Measurements from ENCODE around the gene FHAD1. TPM values are rescaled to one million over a fixed set of nuclear protein-coding genes. Genes with fewer than 3 reads are reported as not detected.

The FHAD1 gene
- 0.16 and 0.42 TPM in 2 replicates for total RNA-seq (2014; rRNA removed; shearing (Covaris generic))
- 0.35 and 0.94 TPM in 2 replicates for polyA plus RNA-seq (2015; cell fraction: cytosol; rRNA removed)
- 0.10 TPM in 1 of 2 replicates, not detected in the other for polyA plus RNA-seq (2015; cell fraction: nucleus; rRNA removed)

DNA sequence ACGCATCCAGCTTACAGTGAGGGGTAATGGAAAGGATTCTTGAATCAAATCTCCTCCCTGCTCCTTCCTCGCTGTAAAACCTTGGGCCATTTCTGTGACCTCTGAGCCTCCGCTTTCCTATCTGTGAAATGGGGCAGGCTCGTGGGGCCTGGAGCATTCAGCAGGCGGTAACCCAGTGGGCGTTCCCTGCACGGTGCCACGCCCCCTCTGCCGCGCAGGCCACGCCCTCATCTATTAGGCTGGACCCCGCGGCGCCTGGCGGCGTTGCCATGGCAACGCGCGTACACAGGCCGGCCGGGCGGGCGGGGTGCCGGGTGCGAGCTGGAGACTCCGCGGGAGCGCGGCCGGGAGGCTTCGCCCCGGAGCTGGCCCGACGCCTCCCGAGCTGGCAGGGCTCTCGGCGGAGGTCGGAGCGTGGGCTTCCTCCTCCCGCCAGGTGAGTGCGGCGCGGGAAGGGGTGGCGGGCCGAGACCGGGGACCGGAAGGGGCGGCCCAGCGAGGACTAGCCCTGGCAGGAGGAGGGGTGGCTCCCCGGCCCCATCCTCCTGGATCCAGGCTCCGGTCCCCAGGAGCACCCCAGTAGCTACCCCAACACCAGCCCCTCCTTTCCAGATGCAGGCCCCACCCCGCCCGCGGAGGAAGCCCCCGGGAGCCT, at the start of gene FHAD1:
TSS of gene FHAD1 (plus strand) at position 264 of the 655 bp plus-strand sequence. CDS start 4,562 bp downstream, outside the sequence.
- DNase-seq (ENCODE audit: low read depth, low spot score): no peak
- in situ Hi-C loops (cut with HindIII; ENCODE audit: low pct_unique_long_range_greater_than_20kb, low sequenced_read_pairs): no loop called here

DNA sequence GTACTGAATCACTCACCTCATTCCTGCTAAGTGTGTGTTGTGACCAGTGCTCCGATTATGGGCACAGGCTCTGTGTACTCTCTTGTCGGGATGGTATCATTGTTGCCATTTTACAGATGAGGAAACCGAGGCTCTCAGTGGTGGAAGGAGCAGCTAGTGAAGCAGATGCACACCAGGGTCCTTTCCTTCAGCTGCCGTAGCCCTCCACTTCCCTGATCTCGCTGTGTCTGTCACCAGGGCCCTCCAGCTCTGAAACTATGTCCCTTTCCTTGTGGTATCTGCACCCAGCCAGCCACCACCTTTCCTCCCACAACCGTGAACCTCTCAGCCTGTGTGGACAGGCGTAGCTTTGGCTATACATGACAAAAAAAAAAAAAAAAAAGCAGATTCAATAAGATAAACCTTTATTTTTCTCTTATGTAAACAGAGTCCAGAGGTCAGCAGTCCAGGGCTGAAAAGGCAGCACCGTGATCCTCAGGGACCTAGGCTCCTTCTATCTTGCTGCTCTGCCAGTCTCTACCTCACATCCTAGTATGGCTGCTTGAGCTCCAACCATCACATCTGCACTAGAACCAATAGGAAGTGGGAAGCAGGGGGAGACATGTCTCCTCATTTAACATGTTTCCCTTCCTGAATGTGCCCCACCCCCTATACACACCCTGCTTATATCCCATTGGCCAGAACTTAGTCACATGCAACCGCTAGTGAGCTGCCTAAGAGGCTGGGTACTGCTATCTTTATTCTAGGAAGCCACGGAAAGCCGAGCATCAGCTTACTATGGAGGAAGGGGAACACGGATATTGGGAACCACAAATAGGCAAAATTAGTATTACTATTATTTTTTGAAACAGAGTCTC, 49.2 kb upstream of the FHAD1 start:
- DNase-seq (ENCODE audit: low read depth, low spot score): no peak
- in situ Hi-C loops (cut with HindIII; ENCODE audit: low pct_unique_long_range_greater_than_20kb, low sequenced_read_pairs): no loop called here

DNA sequence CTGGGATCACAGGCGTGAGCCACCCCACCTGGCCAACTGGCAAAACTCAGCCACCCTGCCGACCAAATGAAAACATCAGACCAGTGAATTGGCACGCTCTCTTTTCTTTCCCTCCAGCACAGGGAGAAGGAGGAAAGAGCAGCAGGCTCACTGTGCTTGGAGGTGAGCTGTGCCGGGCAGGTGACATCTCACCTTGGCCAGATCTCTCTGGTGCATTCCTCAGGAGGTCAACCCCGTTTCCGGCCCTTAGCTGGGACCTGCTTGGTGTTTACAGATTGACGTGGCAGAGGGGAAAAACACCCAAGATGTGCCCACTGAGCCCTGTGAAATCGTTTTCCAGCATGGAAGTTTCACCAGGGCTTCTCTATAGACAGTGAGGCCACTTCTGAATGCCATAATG, 48.3 kb upstream of the FHAD1 start:
- DNase-seq (ENCODE audit: low read depth, low spot score): no peak
- in situ Hi-C loops (cut with HindIII; ENCODE audit: low pct_unique_long_range_greater_than_20kb, low sequenced_read_pairs): no loop called here

DNA sequence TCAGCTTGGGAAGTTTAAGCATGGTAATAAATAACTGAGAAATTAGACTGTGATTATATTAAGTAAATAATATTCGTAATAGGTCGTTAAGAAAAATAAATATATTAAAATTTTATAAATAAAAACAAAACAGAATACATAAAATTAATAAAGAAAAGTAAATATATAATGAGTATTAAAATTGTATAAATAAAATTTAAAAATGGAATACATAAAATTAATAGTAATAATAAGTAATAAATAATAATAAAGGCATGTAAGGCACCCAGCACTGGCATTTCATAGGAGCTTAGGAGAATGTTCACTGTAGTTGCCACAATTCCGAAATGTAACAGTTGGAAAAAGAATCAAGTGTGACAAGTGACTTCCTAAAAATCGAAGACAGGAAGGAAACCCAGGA, 45.8 kb upstream of the FHAD1 start:
- no peak for DNase-seq (ENCODE audit: low read depth, low spot score)
- in situ Hi-C loops (cut with HindIII; ENCODE audit: low pct_unique_long_range_greater_than_20kb, low sequenced_read_pairs): no loop called here

DNA sequence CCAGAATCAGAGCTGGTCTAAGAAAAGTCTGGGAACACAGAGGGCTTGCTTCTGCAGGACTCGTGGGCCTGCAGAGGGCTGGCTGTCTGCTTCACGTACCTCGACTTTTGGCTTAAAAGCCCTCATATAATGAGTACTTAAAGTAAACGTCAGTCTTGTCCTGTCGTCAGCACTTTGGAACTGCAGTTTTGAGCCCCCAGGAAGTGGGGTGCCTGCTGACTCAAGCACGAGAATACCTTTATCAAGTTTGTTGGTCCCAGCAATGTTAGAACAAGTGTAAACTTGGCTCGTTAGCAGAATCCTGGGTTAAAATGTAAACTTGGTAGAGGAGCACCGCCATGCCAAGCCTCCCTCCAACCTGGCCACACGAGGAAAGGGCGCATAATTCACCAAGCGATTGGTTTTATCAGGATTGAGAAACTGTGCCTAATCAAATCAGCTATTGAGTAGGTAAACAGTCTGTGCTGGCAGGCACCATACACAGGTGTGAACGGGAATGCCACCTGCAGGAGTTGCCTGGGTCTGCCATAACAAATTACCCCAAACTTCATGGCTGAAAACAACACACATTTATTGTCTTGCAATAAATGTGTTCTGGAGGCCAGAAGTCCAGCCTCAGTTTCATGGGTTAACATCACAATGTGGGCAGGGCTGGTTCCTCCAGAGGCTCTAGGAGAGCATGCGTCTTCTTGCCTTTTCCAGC, 45.0 kb upstream of the FHAD1 start:
- DNase-seq (ENCODE audit: low read depth, low spot score): no peak
- in situ Hi-C loops (cut with HindIII; ENCODE audit: low pct_unique_long_range_greater_than_20kb, low sequenced_read_pairs): no loop called here

DNA sequence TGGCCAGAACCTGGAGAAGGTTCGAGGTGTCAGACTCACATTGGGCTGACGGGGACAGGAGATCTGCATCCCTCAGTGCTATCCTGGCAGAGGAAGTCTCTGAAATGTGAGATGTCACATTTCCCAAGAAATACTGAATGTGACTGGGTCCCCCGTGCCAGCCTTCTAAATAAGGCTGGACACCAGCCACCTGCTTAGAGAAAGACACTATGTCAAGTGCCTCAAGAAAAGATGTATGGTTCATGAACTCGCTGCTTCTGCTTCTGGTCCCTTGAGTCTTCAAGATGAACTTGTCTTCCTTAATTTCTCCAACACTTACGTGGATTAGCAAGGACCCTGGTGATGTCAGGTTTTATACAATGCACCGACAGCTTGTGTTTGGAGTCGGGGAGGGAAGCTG, 42.1 kb upstream of the FHAD1 start:
- no peak for DNase-seq (ENCODE audit: low read depth, low spot score)
- in situ Hi-C loops (cut with HindIII; ENCODE audit: low pct_unique_long_range_greater_than_20kb, low sequenced_read_pairs): no loop called here

DNA sequence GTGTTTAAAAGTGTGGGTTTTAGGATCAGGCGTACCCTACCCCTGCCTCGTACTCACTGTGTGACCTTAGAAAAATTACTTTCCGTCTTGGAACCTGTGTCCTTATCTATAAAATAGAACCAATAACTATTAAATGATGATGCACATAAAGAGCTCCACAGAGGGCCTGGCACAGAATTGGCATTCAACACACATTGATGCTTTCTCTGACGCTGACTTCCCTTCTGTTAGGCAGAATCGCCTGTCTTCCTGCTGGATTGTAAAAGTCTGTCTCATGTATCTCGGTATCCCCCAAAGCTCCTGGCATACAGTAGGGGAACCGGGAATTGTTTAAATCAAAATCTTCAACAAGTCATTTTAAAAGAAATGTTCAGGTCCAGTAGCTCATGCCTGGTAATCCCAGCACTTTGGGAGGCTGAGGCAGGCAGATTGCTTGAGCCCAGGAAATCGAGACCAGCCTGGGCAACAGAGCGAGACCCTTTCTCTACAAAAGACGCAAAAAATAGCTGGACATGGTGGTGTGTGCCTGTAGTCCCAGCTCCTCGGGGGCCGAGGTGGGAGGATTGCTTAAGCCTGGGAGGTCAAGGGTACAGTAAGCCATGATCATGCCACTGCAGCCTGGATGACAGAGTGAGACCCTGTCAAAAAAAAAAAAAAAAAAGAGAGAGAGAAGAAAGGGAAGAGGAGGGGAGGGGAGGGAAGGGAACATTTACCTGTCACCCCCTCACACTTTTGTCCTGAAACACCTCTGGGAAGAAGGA, 41.3 kb upstream of the FHAD1 start:
- in situ Hi-C loops (cut with HindIII; ENCODE audit: low pct_unique_long_range_greater_than_20kb, low sequenced_read_pairs): no loop called here
- DNase-seq (ENCODE audit: low read depth, low spot score): no peak

DNA sequence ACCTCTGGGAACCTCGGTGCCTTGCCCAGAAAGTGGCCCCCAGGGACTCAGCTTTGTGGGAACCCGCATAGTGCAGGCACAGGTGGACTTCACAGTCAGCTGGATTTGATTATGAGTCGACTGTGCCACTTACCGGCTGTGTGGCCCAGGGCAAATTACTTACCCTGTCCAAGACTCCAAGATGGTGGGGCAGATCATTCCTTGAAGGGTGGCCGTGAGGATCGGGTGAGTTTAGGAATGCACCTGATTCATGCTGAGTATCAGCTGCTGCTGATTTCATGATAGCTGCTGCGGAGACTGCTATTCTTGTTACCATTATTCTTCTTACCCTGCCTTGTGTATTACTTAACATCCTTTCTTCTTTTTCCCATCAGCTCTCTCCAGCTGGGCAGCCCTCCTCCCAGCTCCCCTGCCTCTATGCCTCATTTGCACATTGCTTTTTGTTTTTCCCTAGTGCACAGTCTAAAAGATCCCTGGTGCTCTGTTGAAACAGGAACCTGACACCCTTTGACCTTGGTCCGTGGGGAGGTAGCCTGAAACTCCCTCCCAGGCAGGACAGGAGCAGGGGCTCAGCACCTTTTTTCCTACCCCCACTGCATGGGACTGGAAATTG, 40.5 kb upstream of the FHAD1 start:
- in situ Hi-C loops (cut with HindIII; ENCODE audit: low pct_unique_long_range_greater_than_20kb, low sequenced_read_pairs): no loop called here
- no peak for DNase-seq (ENCODE audit: low read depth, low spot score)

GRCh38 chr1:15207031-15207828, 39.8 kb upstream of the FHAD1 start:
- in situ Hi-C loops (cut with HindIII; ENCODE audit: low pct_unique_long_range_greater_than_20kb, low sequenced_read_pairs): no loop called here
- DNase-seq (ENCODE audit: low read depth, low spot score): no peak

DNA sequence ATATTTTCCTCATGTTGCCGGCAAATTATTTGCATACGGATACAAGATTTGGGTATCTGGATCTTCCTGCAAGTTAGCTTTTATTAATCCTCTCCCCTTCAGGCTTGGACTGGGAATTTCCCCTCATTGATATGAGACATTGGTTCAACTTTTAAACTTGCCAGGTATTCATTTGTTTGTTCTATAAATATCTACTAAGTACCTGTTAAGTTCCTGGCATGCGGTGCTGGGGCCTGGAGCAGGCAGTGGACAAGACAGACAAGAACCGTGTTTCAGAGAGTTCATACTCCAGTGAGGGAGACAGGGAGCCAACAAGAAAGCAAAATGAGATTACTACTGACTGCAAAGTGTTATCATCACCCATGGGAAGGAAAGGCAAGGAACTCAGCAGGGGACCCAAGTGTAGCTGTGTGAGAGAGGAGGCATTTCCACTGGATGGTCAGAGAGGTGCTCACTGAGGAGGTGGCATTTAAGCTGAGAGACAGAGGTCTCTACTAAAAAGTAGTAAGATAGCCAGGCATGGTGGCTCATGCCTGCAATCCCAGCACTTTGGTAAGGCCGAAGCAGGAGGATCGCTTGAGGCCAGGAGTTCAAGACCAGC, 39.1 kb upstream of the FHAD1 start:
- in situ Hi-C loops (cut with HindIII; ENCODE audit: low pct_unique_long_range_greater_than_20kb, low sequenced_read_pairs): no loop called here
- DNase-seq (ENCODE audit: low read depth, low spot score): no peak

DNA sequence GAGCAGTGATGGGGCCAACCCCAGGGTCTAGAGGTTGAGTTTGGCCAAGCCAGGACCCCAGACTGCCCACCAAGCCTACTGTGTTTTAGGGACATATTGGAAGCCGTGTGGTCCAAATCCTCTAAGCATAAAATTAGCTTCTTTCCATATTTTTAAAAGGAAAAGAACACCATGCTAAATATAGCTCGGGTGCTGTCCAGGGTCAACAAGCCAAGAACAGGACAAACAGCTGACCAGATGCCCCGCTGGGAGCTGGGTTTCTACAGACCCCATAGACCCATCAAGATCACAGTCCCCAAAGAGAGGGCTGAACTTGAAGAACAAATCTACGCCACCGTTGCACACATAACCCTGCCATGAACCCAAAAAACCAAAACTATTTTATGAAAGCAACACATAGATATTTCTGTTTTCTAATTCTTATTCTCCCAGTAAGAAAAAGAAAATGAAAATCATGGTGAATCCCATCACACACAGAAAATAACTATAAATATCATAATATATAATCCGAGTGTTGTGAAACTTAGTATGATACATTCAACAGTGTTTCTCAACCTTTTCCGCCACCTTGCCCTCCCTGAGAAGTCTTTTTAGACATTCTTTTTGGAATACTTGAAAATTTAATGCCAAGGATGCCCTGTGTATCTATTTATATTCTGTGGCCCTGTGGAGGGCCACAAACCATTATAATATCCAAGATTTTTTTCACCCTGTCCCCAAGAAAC, 36.2 kb upstream of the FHAD1 start:
- in situ Hi-C loops (cut with HindIII; ENCODE audit: low pct_unique_long_range_greater_than_20kb, low sequenced_read_pairs): no loop called here
- DNase-seq (ENCODE audit: low read depth, low spot score): no peak

- no peak for DNase-seq (ENCODE audit: low read depth, low spot score)
- in situ Hi-C loops (cut with HindIII; ENCODE audit: low pct_unique_long_range_greater_than_20kb, low sequenced_read_pairs): no loop called here
Observed at GRCh38 chr1:15211424-15211823, 35.6 kb upstream of the FHAD1 start.

DNA sequence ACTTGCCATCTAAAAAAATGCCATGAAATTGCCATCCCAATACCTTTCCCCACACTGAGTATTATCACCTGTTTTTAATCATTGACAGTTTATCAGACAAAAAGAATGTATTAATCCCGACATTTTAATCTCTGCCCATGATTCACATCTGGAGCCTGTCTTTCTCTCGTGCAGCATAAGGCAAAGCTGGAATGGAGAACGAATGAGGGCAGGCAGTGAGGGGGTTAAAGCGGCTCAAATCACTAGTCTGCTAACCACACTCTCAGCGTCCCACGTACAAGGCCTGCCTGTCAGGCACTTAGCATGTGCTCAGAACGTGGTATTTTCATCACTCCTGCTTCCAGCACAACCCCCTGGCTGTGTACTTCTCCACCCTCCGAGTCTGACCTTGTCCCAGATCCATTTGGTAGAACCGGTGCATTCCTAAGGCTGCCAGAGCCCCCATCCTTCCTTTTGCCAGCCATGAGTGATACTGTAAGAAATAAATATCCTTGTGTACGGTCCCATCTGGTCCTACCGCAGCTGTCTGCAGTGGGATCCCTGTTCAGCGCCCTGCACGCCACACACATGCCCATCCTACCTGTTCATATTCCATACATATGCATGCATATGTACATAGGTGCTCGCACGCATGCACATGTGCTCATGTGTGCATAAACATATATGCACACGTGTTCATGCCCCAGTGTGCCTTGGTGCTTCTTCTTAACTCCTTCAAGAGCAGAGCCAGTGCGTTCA, 34.6 kb upstream of the FHAD1 start:
- in situ Hi-C loops (cut with HindIII; ENCODE audit: low pct_unique_long_range_greater_than_20kb, low sequenced_read_pairs): no loop called here

DNA sequence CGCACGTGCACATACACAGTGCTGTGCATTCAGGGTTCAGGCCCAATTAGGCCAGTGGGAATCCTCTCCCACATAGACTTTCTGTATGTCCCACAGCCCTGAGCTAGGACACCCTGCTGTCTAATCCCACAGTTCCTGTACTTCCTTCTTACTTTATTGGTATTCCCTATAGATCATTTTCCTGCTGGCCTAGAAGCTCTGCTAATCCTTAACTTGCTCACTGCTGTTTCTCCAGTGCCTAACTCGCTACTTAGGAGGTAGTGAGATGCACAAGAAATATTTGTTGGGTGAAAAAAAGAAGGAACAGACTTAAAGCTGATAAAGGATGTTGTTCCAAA, 34.1 kb upstream of the FHAD1 start:
- DNase-seq (ENCODE audit: low read depth, low spot score): no peak
- in situ Hi-C loops (cut with HindIII; ENCODE audit: low pct_unique_long_range_greater_than_20kb, low sequenced_read_pairs): no loop called here

More for the DNA sequence above, 34.6 kb upstream of the FHAD1 start:
- peak; percentile 31 for DNase-seq (ENCODE audit: low read depth, low spot score)

- DNase-seq (ENCODE audit: low read depth, low spot score): no peak
- in situ Hi-C loops (cut with HindIII; ENCODE audit: low pct_unique_long_range_greater_than_20kb, low sequenced_read_pairs): no loop called here
Observed at GRCh38 chr1:15213341-15213821, 33.6 kb upstream of the FHAD1 start.
